H1 (cell line): ENCODE results near the gene TBC1D7. TPM values are rescaled to one million over a fixed set of nuclear protein-coding genes. Genes with fewer than 3 reads are reported as not detected.

Experiments
- CTCF ChIA-PET: fragments of 300-600 bp; sonication (Branson Sonifier 250); formaldehyde crosslinking; loops from one replicate; lab custom pipeline; 2021; ENCODE audit not compliant: partially characterized antibody; lab: Charles Lee
- POLR2A ChIA-PET: fragments of 300-600 bp; sonication (Branson Sonifier 250); formaldehyde crosslinking; loops from one replicate; lab custom pipeline; 2021; ENCODE audit warnings: inconsistent platforms; ENCODE audit not compliant: partially characterized antibody; lab: Charles Lee
- DNase-seq, 2 experiments: peaks; one replicate each; pipeline versions ENCODE4 v3.0.0 to v3.0.0-alpha.2; 2010 to 2022; ENCODE audit warnings: low spot score in 2 of 2, low read depth in 1 of 2, mixed read lengths in 1 of 2
- FAIRE-seq: peaks from 2 replicates; lab custom pipeline; 2011; peaks lifted over from hg19 to GRCh38; lab: Jason Lieb, UNC
- H2AFZ ChIP-seq: 2 replicates; pipeline ENCODE4 v1.8.1; 2012; ENCODE audit warnings: low read length, inconsistent platforms
- H2AK5ac ChIP-seq: 2 replicates; pipeline ENCODE4 v1.6.1; 2013; ENCODE audit warnings: low read depth, low read length
- H2BK120ac ChIP-seq: replicated peaks from 2 replicates; pipeline ENCODE3; 2013; ENCODE audit warnings: low read depth, low read length, inconsistent platforms
- H2BK12ac ChIP-seq: 2 replicates; pipeline ENCODE4 v1.6.1; 2013; ENCODE audit warnings: low read depth, low read length
- H2BK15ac ChIP-seq: 2 replicates; pipeline ENCODE4 v1.6.1; 2013; ENCODE audit warnings: low read length
- H2BK20ac ChIP-seq: 2 replicates; pipeline ENCODE4 v1.6.1; 2013; ENCODE audit warnings: low read length
- H2BK5ac ChIP-seq: 2 replicates; pipeline ENCODE4 v1.6.1; 2013; ENCODE audit warnings: low read depth, low read length
- H3K14ac ChIP-seq: 2 replicates; pipeline ENCODE4 v1.6.1; 2013; ENCODE audit warnings: inconsistent platforms; ENCODE audit not compliant: insufficient read length
- H3K18ac ChIP-seq: 2 replicates; pipeline ENCODE4 v1.6.1; 2013; ENCODE audit warnings: low read length; ENCODE audit errors: extremely low read depth
- H3K23ac ChIP-seq: 2 replicates; pipeline ENCODE4 v1.6.1; 2013; ENCODE audit warnings: inconsistent platforms; ENCODE audit not compliant: insufficient read length
- H3K23me2 ChIP-seq: 2 replicates; pipeline ENCODE4 v1.6.1; 2013; ENCODE audit warnings: low read depth, low read length
- H3K27ac ChIP-seq: 2 replicates; pipeline ENCODE4 v1.6.1; 2011; ENCODE audit warnings: low read depth, low read length, inconsistent platforms
- H3K27me3 ChIP-seq, 4 experiments: replicated peaks in 1 of 4; 1 replicate in 1 of 4; 2 replicates in 3 of 4; pipeline versions ENCODE4 v1.6.1 to v1.8.1; 2011 to 2013; ENCODE audit warnings: low read length in 3 of 4, mild to moderate bottlenecking in 3 of 4, inconsistent platforms in 2 of 4, mixed read lengths in 2 of 4, moderate library complexity in 1 of 4; ENCODE audit not compliant: control insufficient read depth in 3 of 4, insufficient read depth in 3 of 4; ENCODE audit errors: extremely low read depth in 1 of 4
- H3K36me3 ChIP-seq, 4 experiments: 2 replicates each; pipeline versions ENCODE4 v1.6.1 to v1.8.1; 2011 to 2013; ENCODE audit warnings: mild to moderate bottlenecking in 4 of 4, low read length in 3 of 4, moderate library complexity in 2 of 4, control low read depth in 1 of 4, inconsistent platforms in 1 of 4; ENCODE audit not compliant: insufficient read depth in 4 of 4, control insufficient read depth in 2 of 4
- H3K4ac ChIP-seq: replicated peaks from 2 replicates; pipeline ENCODE3; 2013; ENCODE audit warnings: low read length, low read depth, mixed read lengths, inconsistent platforms; ENCODE audit not compliant: insufficient read length
- H3K4me1 ChIP-seq, 4 experiments: replicated peaks in 1 of 4; 1 replicate in 1 of 4; 2 replicates in 3 of 4; pipeline versions ENCODE4 v1.6.1 to v1.8.1; 2011 to 2013; ENCODE audit warnings: low read length in 3 of 4, inconsistent platforms in 2 of 4, mixed read lengths in 1 of 4; ENCODE audit not compliant: insufficient read depth in 4 of 4, control insufficient read depth in 3 of 4
- H3K4me2 ChIP-seq, 2 experiments: 2 replicates each; pipeline versions ENCODE4 v1.6.1 to v1.8.1; 2011 to 2013; ENCODE audit warnings: low read depth in 2 of 2, low read length in 2 of 2, control low read depth in 1 of 2, inconsistent platforms in 1 of 2, mild to moderate bottlenecking in 1 of 2; ENCODE audit not compliant: insufficient read depth in 1 of 2
- H3K4me3 ChIP-seq, 4 experiments: fragments of 200-600, 300-600 bp in 1 of 4; sonication (generic), shearing (Covaris generic), sonication (Bioruptor Twin) in 1 of 4; 2 replicates each; pipeline versions ENCODE4 v1.5.1 to v1.8.1; 2011 to 2016; ENCODE audit warnings: low read length in 4 of 4, low read depth in 3 of 4, control low read depth in 2 of 4, inconsistent platforms in 2 of 4, mild to moderate bottlenecking in 2 of 4, mixed read lengths in 1 of 4, moderate library complexity in 1 of 4; ENCODE audit not compliant: insufficient read depth in 2 of 4; ENCODE audit errors: extremely low read depth in 1 of 4
- H3K56ac ChIP-seq: replicated peaks from 2 replicates; pipeline ENCODE3; 2013; ENCODE audit warnings: low read depth, mild to moderate bottlenecking, mixed read lengths, low read length, inconsistent platforms; ENCODE audit not compliant: insufficient read length
- H3K79me1 ChIP-seq: 2 replicates; pipeline ENCODE4 v1.6.1; 2013; ENCODE audit warnings: low read depth, low read length, control low read depth
- H3K79me2 ChIP-seq, 2 experiments: 2 replicates each; pipeline versions ENCODE4 v1.6.1 to v1.8.1; 2012 to 2013; ENCODE audit warnings: low read length in 2 of 2, mild to moderate bottlenecking in 2 of 2, inconsistent platforms in 1 of 2; ENCODE audit not compliant: insufficient read depth in 2 of 2, control insufficient read depth in 1 of 2
- H3K9ac ChIP-seq, 4 experiments: replicated peaks in 1 of 4; 1 replicate in 1 of 4; 2 replicates in 3 of 4; pipeline versions ENCODE4 v1.6.1 to v1.8.1; 2011 to 2013; ENCODE audit warnings: low read depth in 3 of 4, low read length in 3 of 4, control low read depth in 2 of 4, mild to moderate bottlenecking in 2 of 4, moderate library complexity in 2 of 4, inconsistent platforms in 1 of 4; ENCODE audit errors: extremely low read depth in 1 of 4
- H3K9me3 ChIP-seq, 2 experiments: 2 replicates each; pipeline versions ENCODE4 v1.6.1 to v1.8.1; 2012 to 2013; ENCODE audit warnings: mild to moderate bottlenecking in 2 of 2, moderate library complexity in 2 of 2, control low read depth in 1 of 2, inconsistent platforms in 1 of 2, low read depth in 1 of 2, low read length in 1 of 2, mixed read lengths in 1 of 2; ENCODE audit not compliant: insufficient read depth in 2 of 2
- H4K20me1 ChIP-seq, 2 experiments: replicated peaks in 1 of 2; 2 replicates each; pipeline versions ENCODE3 to v1.8.1; 2011 to 2013; ENCODE audit warnings: inconsistent platforms in 2 of 2, low read length in 2 of 2, mild to moderate bottlenecking in 1 of 2; ENCODE audit not compliant: insufficient read depth in 2 of 2, control insufficient read depth in 1 of 2
- H4K5ac ChIP-seq: 2 replicates; pipeline ENCODE4 v1.6.1; 2013; ENCODE audit warnings: low read length, low read depth, mixed read lengths, inconsistent platforms; ENCODE audit not compliant: insufficient read length
- H4K8ac ChIP-seq: 2 replicates; pipeline ENCODE4 v1.8.0; 2013; ENCODE audit warnings: mild to moderate bottlenecking, moderate library complexity, low read length, inconsistent platforms; ENCODE audit not compliant: insufficient read depth; ENCODE audit errors: extremely low read depth
- H4K91ac ChIP-seq: replicated peaks from 2 replicates; pipeline ENCODE3; 2013; ENCODE audit warnings: low read length, mixed read lengths, inconsistent platforms; ENCODE audit not compliant: insufficient read length
- ASH2L ChIP-seq: fragments of 200-600, 300-600 bp; sonication (generic); IDR thresholded peaks from one replicate; pipeline ENCODE4 v1.7.1; 2017; ENCODE audit warnings: low read length
- ATF2 ChIP-seq: IDR thresholded peaks from 2 replicates; pipeline ENCODE4 v1.6.1; 2012; ENCODE audit warnings: low read length, inconsistent platforms
- CBX5 ChIP-seq: fragments of 300-800, 300-1000 bp; sonication (generic); IDR thresholded peaks from 2 replicates; pipeline ENCODE4 v1.7.1; 2016; ENCODE audit warnings: antibody characterized with exemption, low read length, low read depth
- CBX8 ChIP-seq: fragments of 300-800, 300-1000 bp; sonication (generic); IDR thresholded peaks from 2 replicates; pipeline ENCODE4 v1.7.1; 2016; ENCODE audit warnings: low read depth, low read length, borderline replicate concordance
- CTCF ChIP-seq, 3 experiments: IDR thresholded peaks; 1 replicate in 2 of 3; 2 replicates in 1 of 3; pipeline versions ENCODE4 v1.5.1 to v1.6.1; 2011; ENCODE audit warnings: low read length in 3 of 3, mild to moderate bottlenecking in 3 of 3, inconsistent platforms in 2 of 3, low read depth in 1 of 3, moderate library complexity in 1 of 3; ENCODE audit not compliant: insufficient read depth in 1 of 3; ENCODE audit errors: control extremely low read depth in 1 of 3
- JUND ChIP-seq: IDR thresholded peaks from 2 replicates; pipeline ENCODE4 v1.6.1; 2011; ENCODE audit warnings: mild to moderate bottlenecking, improper control_type of control experiment, low read length
- MAFK ChIP-seq: IDR thresholded peaks from 2 replicates; pipeline ENCODE4 v1.6.1; 2012; ENCODE audit warnings: low read depth, mild to moderate bottlenecking, improper control_type of control experiment, low read length
- PHF8 ChIP-seq: fragments of 200-600 bp; sonication (generic); conservative IDR thresholded peaks from 2 replicates; pipeline ENCODE4 v1.7.1; 2012; ENCODE audit warnings: low read depth, mild to moderate bottlenecking, inconsistent platforms, low read length, moderate library complexity
- POLR2A ChIP-seq, 2 experiments: IDR thresholded peaks; 1 replicate in 1 of 2; 2 replicates in 1 of 2; pipeline ENCODE4 v1.6.1; 2011; ENCODE audit warnings: low read depth in 2 of 2, low read length in 2 of 2, mild to moderate bottlenecking in 2 of 2; ENCODE audit errors: control extremely low read depth in 1 of 2
- SRF ChIP-seq: IDR thresholded peaks from 2 replicates; pipeline ENCODE4 v1.6.1; 2011; ENCODE audit warnings: mild to moderate bottlenecking, low read depth, low read length, moderate library complexity
- WGBS, 2 experiments: shearing (Covaris generic) in 1 of 2; methylation state at CpG; one replicate each; pipeline versions ENCODE4 v1.1.6 to v1.1.7; 2013 to 2015; ENCODE audit warnings: low lambda C conversion rate in 2 of 2, mixed read lengths in 2 of 2, inconsistent platforms in 1 of 2, low coverage in 1 of 2, missing lambda C conversion rate in 1 of 2; ENCODE audit not compliant: insufficient replicate concordance in 2 of 2, insufficient coverage in 1 of 2, insufficient read length in 1 of 2; ENCODE audit errors: extremely low coverage in 1 of 2, missing lambda C conversion rate in 1 of 2; 5-methylcytosine and 5-hydroxymethylcytosine counted together
- polyA plus RNA-seq, 7 experiments: library from polyadenylated mRNA; depleted of rRNA in 3 of 7; stranded (reverse) in 5 of 7; unstranded in 2 of 7; fragments of >200 nt in 5 of 7; fragments of 200-250 nt in 2 of 7; gene quantifications; 1 replicate in 5 of 7; 2 replicates in 1 of 7; 4 replicates in 1 of 7; pipeline versions ENCODE4 v1.2.1 to v1.2.3, GENCODE V29; 2011 to 2013; ENCODE audit warnings: missing spikeins in 2 of 7, mixed read lengths in 2 of 7
- total RNA-seq: library from RNA; stranded (reverse); fragmentation: NEBNext Ultra II Directional; extraction: Animal tissue kit (Norgen Biotek cat#: 25700); gene quantifications from 2 replicates; pipeline ENCODE4 v1.2.1, GENCODE V29; 2021

Gene TBC1D7
- total and polyA plus RNA-seq, 2 of the 8 experiments (the other 6 are each of a cell fraction or from before 2014, with no cell fraction given): 46.1 to 55.2 TPM

GRCh38 chr6:13334953-13335352, 6.6 kb upstream of the TBC1D7 start:
- Histone ChIP-seq H4K20me1 (no peaks in the 10 kb centered on the region), H4K8ac (no peak overlapping the region), H2BK20ac (no peak overlapping the region), H3K27me3 (no peaks in the 10 kb centered on the region), H3K79me2 (no peaks in the 10 kb centered on the region), H2BK5ac (no peak overlapping the region), H3K56ac (no peak overlapping the region), H3K36me3 (no peaks in the 10 kb centered on the region), H3K4ac (peak overlapping the region; percentile 25), H3K27ac (no peak overlapping the region), H2BK120ac (no peak overlapping the region), H3K4me2 (no peak overlapping the region), H2BK12ac (no peak overlapping the region), H3K18ac (no peak overlapping the region), H2BK15ac (no peak overlapping the region; the same call in 1 of the 2 replicates), H3K4me3 (no peak overlapping the region), H2AK5ac (no peak overlapping the region), H3K9me3 (no peaks in the 10 kb centered on the region), H4K91ac (no peak overlapping the region), H4K5ac (no peak overlapping the region), H3K9ac (no peak overlapping the region), H3K79me1 (no peaks in the 10 kb centered on the region), H3K4me1 (peaks cover 0 to 2% (median 0%) of the 10 kb centered on the region in 4 experiments; a peak in 1 of 7 replicates), H3K23ac (no peak overlapping the region), H3K23me2 (no peaks in the 10 kb centered on the region), H2AFZ (no peak overlapping the region), H3K14ac (no peak overlapping the region)
- DNase-seq: no peak
- CTCF ChIA-PET: interaction anchor here (0.6 to 1.7 kb wide), 14 partner anchors 14 to 1307 kb away, joined by 3 to 7 read pairs (median 4); partner anchors contain the start of gene SIRT5
- FAIRE-seq: no peak
- POLR2A ChIA-PET: interaction anchor here (0.6 to 1.9 kb wide), 5 partner anchors 22 to 280 kb away, joined by 3 to 12 read pairs (median 3); partner anchors contain the start of gene SIRT5
- WGBS, 2 experiments: 90% methylated on average over 3 of the region's 3 CpGs; no CpG with 5 or more reads in 1 of the 2 experiments
- TF ChIP-seq MAFK: no peak
- no peak for TF ChIP-seq POLR2A (IDR thresholded peaks at IDR 0.05; ENCODE audit: control extremely low read depth in 1 of 2, low read depth in 2 of 2, low read length in 2 of 2)
- no peak for TF ChIP-seq CTCF (IDR thresholded peaks at IDR 0.05; ENCODE audit: control extremely low read depth in 1 of 3, insufficient read depth in 1 of 3, low read depth in 1 of 3, low read length in 3 of 3)
- TF ChIP-seq CBX5: no peak
- TF ChIP-seq JUND: no peak
- TF ChIP-seq PHF8: no peak
- no peak for TF ChIP-seq ASH2L
- TF ChIP-seq ATF2: no peak
- TF ChIP-seq CBX8: no peak
- no peak for TF ChIP-seq SRF
